Progenitor cell of endocrine pancreas (in vitro differentiated cells): Measurements from ENCODE around the gene NR5A1. TPM values are rescaled to one million over a fixed set of nuclear protein-coding genes. Genes with fewer than 3 reads are reported as not detected.

Experiments
- DNase-seq: peaks from one replicate; pipeline ENCODE4 v3.0.0; 2021; ENCODE audit warnings: low spot score; ENCODE audit not compliant: unreplicated experiment
- H3K27ac Mint-ChIP-seq: 2 replicates; pipeline ENCODE4 v1.8.0; 2021; ENCODE audit warnings: mild to moderate bottlenecking, moderate library complexity, mixed read lengths
- H3K27me3 Mint-ChIP-seq: 2 replicates; pipeline ENCODE4 v1.8.0; 2021; ENCODE audit warnings: mixed read lengths
- H3K36me3 Mint-ChIP-seq: 2 replicates; pipeline ENCODE4 v1.8.0; 2022; ENCODE audit warnings: mixed read lengths; ENCODE audit not compliant: insufficient read depth
- H3K4me1 Mint-ChIP-seq: 2 replicates; pipeline ENCODE4 v1.8.0; 2021; ENCODE audit warnings: low read depth, mixed read lengths
- H3K4me3 Mint-ChIP-seq: 2 replicates; pipeline ENCODE4 v1.8.0; 2021; ENCODE audit warnings: low read depth, mild to moderate bottlenecking, moderate library complexity, mixed read lengths
- H3K9me3 Mint-ChIP-seq: 2 replicates; pipeline ENCODE4 v1.8.0; 2021; ENCODE audit warnings: low read depth, mixed read lengths
- CTCF ChIP-seq: fragments of 200-600 bp; sonication (generic); IDR thresholded peaks from one replicate; pipeline ENCODE4 v1.5.0; 2021; ENCODE audit warnings: antibody characterized with exemption, mild to moderate bottlenecking; ENCODE audit not compliant: unreplicated experiment
- total RNA-seq: library from RNA; stranded (reverse); gene quantifications from 2 replicates; pipeline ENCODE4 v1.2.1, GENCODE V29; 2021

The NR5A1 gene
- total RNA-seq, 1 donor from 2014 or later: 0.36 TPM

DNA sequence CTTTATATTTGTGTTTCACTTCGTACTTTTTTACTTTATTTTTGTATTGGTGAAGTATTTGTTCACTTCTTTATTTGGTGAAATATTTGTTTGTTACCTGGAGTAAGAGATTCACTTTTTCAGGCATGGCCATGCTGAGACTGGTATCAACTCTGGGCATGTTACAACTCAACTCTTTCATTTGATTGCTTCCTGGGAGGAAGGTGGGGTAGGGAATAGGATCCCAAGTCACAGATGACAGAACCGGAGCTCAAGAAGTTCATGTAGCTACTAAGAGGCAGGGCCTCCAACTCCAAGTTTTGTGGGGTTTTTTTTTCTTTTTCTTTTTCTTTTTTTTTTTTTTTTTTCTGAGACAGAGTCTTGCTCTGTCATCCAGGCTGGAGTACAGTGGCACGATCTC lies 63.0 kb downstream of the NR5A1 start:
- H3K36me3 Mint-ChIP-seq: no peaks in the 10 kb centered on the region
- H3K9me3 Mint-ChIP-seq: no peaks in the 10 kb centered on the region
- no peak for TF ChIP-seq CTCF
- DNase-seq: no peak
- H3K27ac Mint-ChIP-seq: no peak overlapping the region
- no peak overlapping the region for H3K4me3 Mint-ChIP-seq
- peaks cover 18% of the 10 kb centered on the region for H3K27me3 Mint-ChIP-seq
- H3K4me1 Mint-ChIP-seq: no peaks in the 10 kb centered on the region

GRCh38 chr9:124443625-124444024 lies 63.6 kb downstream of the NR5A1 start:
- no peak for DNase-seq
- H3K27me3 Mint-ChIP-seq: peaks cover 18% of the 10 kb centered on the region
- no peak for TF ChIP-seq CTCF
- no peak overlapping the region for H3K4me3 Mint-ChIP-seq
- H3K9me3 Mint-ChIP-seq: no peaks in the 10 kb centered on the region
- no peaks in the 10 kb centered on the region for H3K4me1 Mint-ChIP-seq
- H3K36me3 Mint-ChIP-seq: no peaks in the 10 kb centered on the region
- no peak overlapping the region for H3K27ac Mint-ChIP-seq

GRCh38 chr9:124442826-124443225 lies 64.4 kb downstream of the NR5A1 start:
- H3K4me3 Mint-ChIP-seq: no peak overlapping the region
- peaks cover 12% of the 10 kb centered on the region for H3K27me3 Mint-ChIP-seq
- H3K27ac Mint-ChIP-seq: no peak overlapping the region
- no peaks in the 10 kb centered on the region for H3K36me3 Mint-ChIP-seq
- no peak for DNase-seq
- no peaks in the 10 kb centered on the region for H3K9me3 Mint-ChIP-seq
- no peaks in the 10 kb centered on the region for H3K4me1 Mint-ChIP-seq
- TF ChIP-seq CTCF: no peak

DNA sequence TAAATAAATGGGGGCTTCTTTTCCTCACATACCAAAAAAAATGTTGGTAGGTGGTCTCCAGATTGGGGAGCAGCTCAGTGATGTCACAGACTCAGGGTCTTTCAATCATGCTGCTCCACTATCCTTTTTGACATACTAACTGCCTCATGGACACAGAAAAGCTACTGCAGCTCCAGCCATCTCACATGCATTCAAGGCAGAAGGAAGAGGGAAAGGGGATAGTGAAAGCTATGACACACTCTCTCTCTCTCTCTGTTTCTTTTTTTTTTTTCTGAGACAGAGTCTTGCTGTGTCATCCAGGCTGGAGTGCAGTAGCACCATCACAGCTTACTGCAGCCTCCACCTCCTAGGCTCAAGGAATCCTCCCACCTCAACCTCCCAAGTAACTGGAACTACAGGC lies 64.8 kb downstream of the NR5A1 start:
- Mint-ChIP-seq H3K36me3 (no peaks in the 10 kb centered on the region), H3K4me3 (no peak overlapping the region), H3K9me3 (no peaks in the 10 kb centered on the region), H3K27me3 (peaks cover 12% of the 10 kb centered on the region), H3K27ac (no peak overlapping the region), H3K4me1 (no peaks in the 10 kb centered on the region)
- TF ChIP-seq CTCF: no peak
- no peak for DNase-seq

DNA sequence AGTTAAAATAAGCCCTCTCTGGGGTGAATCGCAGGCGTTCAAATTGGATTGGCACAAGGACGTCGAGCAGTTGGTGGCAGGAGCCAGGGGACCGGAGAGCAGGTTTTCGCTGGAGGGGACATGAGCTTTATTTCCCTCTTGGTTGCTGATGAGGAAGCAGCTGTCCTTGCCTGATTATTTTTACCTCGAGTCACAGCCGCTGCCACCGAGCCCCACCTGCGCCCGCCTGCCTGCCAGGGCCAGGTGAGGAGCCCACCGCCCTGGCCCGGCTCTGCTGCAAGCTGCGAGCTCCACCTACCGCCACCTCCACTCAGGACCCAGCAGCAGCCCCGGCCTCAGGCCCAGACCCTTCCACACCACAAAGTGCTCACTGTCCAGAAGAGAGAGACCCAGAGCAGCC lies 65.9 kb downstream of the NR5A1 start:
- Mint-ChIP-seq H3K27ac (no peak overlapping the region), H3K27me3 (peaks cover 8% of the 10 kb centered on the region), H3K9me3 (no peaks in the 10 kb centered on the region), H3K4me3 (no peak overlapping the region), H3K4me1 (no peaks in the 10 kb centered on the region), H3K36me3 (no peaks in the 10 kb centered on the region)
- no peak for DNase-seq
- TF ChIP-seq CTCF: no peak
